Measurements from ENCODE around the gene PRR14.
A peak's percentile ranks its signal among the peaks of the same experiment; 100 is the strongest.
"Not testable (repeated sequence)": the region's sequence is repeated elsewhere in the genome, so short reads cannot be mapped to it uniquely, and the experiment has no call there.

The PRR14 gene

GRCh38 chr16:30633526-30633925, 17.2 kb upstream of the PRR14 start:
- DNase-seq = no peak

DNA sequence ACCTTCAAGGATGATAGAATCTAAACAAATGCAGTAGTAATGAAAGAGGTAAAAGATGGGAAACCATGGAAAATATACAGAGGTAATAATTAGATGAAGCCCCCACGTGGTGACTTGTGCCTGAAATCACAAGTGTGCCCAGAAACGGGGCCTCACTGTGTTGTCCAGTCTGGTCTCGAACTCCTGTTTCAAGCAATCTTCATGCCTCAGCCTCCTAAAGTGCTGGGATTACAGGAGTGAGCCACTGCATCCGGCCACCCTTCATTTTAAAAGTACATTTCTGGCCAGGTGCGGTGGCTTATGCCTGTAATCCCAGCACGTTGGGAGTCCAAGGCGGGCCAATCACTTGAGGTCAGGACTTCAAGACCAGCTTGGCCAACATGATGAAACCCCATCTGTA, 14.2 kb upstream of the PRR14 start:
- DNase-seq = no peak

DNA sequence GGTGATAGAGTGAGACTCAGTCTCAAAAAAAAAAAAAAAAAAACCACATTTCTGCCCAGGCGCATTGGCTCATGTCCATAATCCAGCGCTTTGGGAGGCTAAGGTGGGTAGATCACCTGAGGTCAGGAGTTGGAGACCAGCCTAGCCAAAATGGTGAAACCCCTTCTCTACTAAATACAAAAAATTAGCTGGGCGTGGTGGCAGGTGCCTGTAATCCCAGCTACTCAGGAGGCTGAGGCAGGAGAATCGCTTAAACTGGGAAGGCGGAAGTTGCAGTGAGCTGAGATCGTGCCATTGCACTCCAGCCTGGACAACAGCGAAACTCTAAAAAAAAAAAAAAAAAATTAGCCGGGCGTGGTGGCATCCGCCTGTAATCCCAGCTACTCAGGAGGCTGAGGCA, 13.6 kb upstream of the PRR14 start:
- DNase-seq = not testable (repeated sequence)

GRCh38 chr16:30637944-30638343, 12.8 kb upstream of the PRR14 start:
- peak; percentile 55 for DNase-seq

- no peak for DNase-seq
Observed at GRCh38 chr16:30641378-30641982, 9.3 kb upstream of the PRR14 start.

DNA sequence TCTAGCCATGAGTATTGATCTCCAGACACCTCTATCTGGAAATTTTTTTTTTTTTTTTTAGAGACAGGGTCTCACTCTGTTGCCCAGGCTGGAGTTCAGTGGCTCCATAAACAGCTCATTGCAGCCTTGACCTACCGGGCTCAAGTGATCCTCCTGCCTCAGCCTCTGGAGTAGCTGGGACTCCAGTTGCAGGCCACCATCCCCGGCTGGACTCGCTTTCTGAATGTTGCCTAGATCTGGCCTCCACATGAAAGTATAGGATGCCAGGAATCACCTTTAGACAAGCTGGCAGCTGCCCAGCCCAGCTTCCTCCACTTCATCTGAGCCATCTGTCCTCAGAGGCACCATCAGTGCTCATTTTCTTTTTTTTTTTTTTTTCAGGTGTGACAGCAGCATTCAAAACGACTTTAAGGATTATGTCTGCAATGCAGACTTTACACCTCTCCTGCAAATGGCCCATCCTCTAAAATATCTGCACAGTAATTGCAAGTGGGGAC, 6.4 kb upstream of the PRR14 start:
- no peak for DNase-seq

GRCh38 chr16:30645727-30646126, 5.0 kb upstream of the PRR14 start:
- DNase-seq = no peak

- DNase-seq = no peak
Observed at GRCh38 chr16:30647274-30647571, 3.5 kb upstream of the PRR14 start.

DNA sequence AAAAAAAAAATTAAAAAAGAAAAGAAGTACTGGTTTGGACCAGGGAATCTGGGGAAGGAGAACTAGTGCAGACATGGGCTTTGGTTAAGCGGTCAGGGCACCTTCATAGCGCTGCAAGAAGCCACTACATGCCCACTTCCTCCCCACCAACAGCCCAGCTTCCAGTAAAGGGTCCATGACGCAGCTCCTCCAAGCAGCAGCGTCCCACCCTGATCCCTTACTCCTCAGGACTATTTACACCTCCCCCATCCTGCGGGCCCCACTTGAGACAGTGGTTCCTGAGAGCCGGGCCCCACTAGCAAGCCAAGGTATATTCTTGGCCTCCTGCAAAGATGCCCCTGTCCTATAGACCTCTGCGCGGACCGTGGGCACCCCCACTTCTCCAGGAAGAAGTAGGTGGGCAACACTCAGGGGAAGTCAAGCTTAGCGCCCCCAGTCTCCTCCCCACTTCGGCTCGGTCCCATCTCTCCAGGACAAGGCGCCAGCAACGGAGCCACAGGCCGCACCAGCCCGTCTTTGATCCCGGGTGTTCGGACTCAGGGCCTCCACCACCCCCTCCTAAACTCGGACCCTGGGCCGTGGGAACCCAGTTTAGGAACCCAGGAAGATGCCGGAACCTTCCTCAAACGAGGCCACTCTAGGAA, 913 bp upstream of the PRR14 start:
- DNase-seq = no peak

GRCh38 chr16:30651124-30652004, 604 bp downstream of the PRR14 start:
- peak; percentile 68 for DNase-seq

DNA sequence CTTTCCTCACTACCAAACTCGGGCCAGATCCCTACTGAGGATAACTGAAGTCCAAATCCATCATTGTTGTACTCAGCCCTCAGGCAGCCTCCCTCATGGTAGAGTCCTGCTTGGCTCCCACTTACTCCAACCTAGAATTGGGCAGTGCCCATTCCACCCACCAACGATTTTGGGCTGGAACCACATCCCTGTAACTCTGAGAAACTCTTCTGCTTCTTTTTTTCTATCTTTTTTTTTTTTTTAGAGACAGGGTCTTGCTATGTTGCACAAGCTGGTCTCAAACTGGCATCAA, 1.2 kb downstream of the PRR14 start:
- no peak for DNase-seq

DNA sequence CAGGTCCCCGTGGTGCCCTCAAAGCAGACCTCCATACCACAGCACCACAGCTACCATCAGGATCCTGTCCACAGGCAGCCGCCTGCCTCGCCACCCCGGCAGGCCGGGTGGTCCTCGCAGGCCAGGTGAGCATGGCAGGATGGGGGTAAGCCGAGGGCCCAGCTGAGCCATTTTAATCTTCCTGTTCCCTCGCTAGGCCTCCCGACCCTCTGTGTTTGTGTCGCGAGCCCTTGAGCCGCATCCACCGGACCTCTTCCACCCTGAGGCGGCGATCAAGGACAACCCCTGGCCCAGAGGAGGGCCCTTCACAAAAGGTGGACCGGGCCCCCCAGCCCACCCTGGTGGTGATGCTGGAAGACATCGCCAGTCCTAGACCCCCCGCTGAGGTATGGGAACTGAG, 2.0 kb downstream of the PRR14 start:
- no peak for DNase-seq

DNA sequence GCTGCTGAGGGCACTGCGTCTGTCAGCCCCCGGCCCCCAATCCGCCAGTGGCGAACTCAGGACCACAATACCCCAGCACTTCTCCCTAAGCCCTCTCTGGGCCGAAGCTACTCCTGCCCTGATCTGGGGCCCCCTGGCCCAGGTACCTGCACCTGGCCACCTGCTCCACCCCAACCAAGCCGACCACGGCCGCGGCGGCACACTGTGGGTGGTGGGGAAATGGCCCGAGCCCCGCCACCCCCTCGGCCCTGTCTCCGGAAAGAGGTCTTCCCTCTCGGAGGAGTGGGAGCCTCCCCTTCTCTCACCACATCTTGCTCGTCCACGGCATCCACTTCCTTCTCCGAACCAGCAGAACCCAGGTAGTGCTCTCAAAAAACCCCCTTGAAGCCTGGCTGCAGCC, 4.1 kb downstream of the PRR14 start:
- no peak for DNase-seq

GRCh38 chr16:30655815-30656347, 5.1 kb downstream of the PRR14 start:
- no peak for DNase-seq

DNA sequence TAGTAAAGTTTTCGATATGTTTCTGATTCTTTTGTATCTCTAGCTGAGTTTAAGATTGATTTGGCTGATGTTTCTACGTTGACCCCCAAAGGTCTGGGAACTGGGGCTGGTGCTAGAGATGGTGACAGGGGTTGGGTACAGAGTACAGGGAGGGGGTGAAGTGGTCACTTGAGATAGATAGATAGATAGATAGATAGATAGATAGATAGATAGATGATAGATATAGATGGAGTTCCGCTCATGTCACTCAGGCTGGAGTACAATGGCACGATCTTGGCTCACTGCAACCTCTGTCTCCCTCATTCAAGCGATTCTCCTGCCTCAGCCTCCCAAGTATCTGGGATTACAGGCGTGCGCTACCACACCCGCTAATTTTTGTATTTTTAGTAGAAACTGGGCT, 5.6 kb downstream of the PRR14 start:
- DNase-seq = no peak

DNA sequence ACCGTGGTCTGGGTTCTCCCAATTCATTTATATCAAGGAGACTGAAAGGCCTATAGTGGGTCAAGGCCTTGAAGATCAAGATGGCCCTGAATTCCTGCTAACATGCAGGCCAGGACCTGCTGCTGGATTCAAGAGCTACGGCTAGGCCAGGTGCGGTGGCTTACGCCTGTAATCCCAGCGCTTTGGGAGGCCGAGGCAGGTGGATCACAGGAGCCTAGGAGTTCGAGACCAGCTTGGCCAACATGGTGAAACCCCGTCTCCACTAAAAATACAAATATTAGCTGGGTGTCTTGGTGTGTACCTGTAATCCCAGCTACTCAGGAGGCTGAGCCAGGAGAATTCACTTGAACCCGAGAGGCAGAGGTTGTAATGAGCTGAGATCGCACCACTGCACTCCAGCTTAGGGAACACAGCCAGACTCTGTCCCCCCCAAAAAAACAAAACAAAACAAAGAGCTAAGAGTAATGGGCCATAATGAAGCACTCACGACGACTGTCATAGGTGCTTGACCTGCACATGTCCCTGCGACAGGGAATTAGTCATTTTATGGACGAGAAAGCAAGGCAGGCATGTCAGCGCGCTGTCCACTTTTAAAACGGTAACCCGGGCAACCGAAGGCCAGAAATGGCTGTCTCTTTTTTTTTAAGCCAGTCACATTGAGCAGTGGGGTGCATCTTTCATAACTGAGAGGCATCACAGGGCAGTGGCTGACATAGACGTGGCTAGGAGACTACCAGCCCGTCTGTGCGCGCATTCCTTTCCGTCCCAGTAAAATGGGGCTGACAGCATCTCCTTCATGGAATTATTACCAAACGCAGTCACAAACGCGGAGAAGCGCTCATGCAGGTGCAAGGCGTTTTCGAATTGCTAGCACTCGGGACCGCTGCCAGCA, 6.5 kb downstream of the PRR14 start:
- no peak for DNase-seq

DNA sequence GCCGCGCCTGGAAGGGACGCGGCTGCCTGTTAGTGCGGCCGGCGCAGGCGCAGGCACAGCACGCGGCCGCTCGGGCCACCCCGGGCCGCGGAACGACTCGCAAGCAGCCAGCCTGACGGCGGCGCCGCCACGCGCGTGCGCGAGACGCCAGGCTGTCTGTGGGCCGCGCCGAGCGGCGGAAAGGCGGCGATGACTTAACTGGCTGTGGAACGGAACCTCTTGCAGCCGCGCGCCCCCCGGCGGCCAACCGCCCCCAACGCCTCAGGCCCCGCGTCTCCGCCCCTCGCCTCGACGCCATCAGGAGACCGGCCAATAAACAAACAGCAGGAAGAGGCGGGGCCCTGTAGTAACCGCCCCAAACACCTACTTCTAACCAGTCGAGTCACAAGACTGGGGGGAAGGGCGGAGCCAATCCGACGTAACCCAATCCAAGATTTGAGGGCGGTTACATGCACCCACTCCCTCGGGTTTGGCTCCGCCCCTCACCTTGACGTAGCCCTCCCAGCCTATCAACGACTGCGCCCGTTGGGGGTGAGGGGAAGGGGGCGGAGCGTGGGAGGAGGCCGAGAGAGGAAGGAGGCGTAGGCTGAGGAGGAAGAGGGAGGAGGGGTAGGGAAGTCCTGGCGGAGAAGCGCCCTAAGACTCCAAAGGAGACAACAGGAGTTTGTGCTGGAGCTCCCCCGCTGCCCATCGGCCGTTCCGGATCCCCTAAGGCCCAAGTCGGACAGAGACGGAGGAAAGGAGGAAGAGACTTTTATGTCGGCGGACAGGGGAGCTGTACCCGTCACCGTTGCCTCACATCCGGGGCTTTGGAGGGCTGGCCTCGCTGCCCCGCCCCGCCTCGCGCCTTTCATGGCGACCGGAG, 7.3 kb downstream of the PRR14 start, which contains the start of gene FBRS:
Gene FBRS (plus strand): TSS at position 566 of the 865 bp plus-strand sequence. CDS start 1,088 bp downstream, outside the sequence.
- DNase-seq = peak; percentile 100

GRCh38 chr16:30658731-30659506, 8.2 kb downstream of the PRR14 start:
- DNase-seq = peak; percentile 95

GRCh38 chr16:30659507-30660423, 9.0 kb downstream of the PRR14 start:
- no peak for DNase-seq
